SU-DHL-6 (cell line): Measurements from ENCODE around the gene NOP16.

Experiments used
- EZH2phosphoT487 ChIP-seq: fragments of 200-600 bp; sonication (generic), shearing (Covaris generic); conservative IDR thresholded peaks from 2 replicates; pipeline ENCODE4 v1.6.1; 2018; ENCODE audit warnings: mild to moderate bottlenecking, antibody characterized with exemption, low read length, moderate library complexity, mixed read lengths
- TF ChIP-seq, protein P1 (sequence below): fragments of 200-600 bp; sonication (generic); IDR thresholded peaks from one replicate; pipeline ENCODE4 v1.5.1; 2017; ENCODE audit warnings: antibody characterized with exemption, mild to moderate bottlenecking, low read length, moderate library complexity; ENCODE audit not compliant: insufficient read depth, poor library complexity, severe bottlenecking

DNA sequence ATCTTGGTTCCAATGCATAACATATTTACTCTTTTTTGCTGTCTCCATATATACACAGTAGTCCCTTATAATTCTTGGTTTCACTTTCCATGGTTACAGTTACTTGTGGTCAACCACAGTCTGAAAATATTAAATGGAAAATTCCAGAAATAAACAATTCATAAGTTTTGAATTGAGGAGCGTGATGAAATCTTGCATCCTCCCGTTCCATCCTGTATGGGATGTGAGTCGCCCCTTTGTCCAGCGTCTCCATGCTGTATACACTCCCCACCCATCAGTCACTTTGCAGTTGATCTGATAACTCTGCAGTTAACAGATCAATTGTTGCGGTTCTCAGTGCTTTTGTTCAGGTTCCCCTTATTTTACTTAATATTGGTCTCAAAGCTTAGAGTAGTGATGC is 48.3 kb upstream of the NOP16 start:
- TF ChIP-seq, protein P1, sequence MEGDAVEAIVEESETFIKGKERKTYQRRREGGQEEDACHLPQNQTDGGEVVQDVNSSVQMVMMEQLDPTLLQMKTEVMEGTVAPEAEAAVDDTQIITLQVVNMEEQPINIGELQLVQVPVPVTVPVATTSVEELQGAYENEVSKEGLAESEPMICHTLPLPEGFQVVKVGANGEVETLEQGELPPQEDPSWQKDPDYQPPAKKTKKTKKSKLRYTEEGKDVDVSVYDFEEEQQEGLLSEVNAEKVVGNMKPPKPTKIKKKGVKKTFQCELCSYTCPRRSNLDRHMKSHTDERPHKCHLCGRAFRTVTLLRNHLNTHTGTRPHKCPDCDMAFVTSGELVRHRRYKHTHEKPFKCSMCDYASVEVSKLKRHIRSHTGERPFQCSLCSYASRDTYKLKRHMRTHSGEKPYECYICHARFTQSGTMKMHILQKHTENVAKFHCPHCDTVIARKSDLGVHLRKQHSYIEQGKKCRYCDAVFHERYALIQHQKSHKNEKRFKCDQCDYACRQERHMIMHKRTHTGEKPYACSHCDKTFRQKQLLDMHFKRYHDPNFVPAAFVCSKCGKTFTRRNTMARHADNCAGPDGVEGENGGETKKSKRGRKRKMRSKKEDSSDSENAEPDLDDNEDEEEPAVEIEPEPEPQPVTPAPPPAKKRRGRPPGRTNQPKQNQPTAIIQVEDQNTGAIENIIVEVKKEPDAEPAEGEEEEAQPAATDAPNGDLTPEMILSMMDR, result no peak
- no peak for TF ChIP-seq EZH2phosphoT487
